Gastrocnemius medialis (tissue), 4 donors: Measurements from ENCODE around the gene UGT1A10. TPM values are rescaled to one million over a fixed set of nuclear protein-coding genes. Genes with fewer than 3 reads are reported as not detected.
"Not testable (repeated sequence)": the region's sequence is repeated elsewhere in the genome, so short reads cannot be mapped to it uniquely, and the experiment has no call there.

Source experiments
- ATAC-seq, 2 donors: fragments of 150-250 bp; one replicate each; pipeline ENCODE4 v1.9.1; 2016
- DNase-seq, 2 donors: peaks; one replicate each; pipeline ENCODE4 v3.0.0-alpha.2; 2019
- H3K27ac ChIP-seq, 4 donors: fragments of 200-600 bp; sonication (generic); 1 replicate in 1 of 4; 2 replicates in 3 of 4; pipeline ENCODE4 v1.5.1; 2016 to 2018; ENCODE audit warnings: mild to moderate bottlenecking in 2 of 4, moderate library complexity in 1 of 4
- H3K27me3 ChIP-seq, 3 donors: fragments of 200-600 bp; sonication (generic) in 2 of 3; 1 replicate in 1 of 3; 2 replicates in 2 of 3; pipeline versions ENCODE4 v1.5.1 to v1.6.0; 2016 to 2019; ENCODE audit warnings: mild to moderate bottlenecking in 1 of 3, moderate library complexity in 1 of 3
- H3K36me3 ChIP-seq, 2 donors: fragments of 200-600 bp; sonication (generic) in 1 of 2; one replicate each; pipeline ENCODE4 v1.5.1; 2017 to 2018
- H3K4me1 ChIP-seq, 2 donors: fragments of 200-600 bp; sonication (generic) in 1 of 2; one replicate each; pipeline ENCODE4 v1.5.1; 2016 to 2017; ENCODE audit warnings: mild to moderate bottlenecking in 2 of 2
- H3K4me3 ChIP-seq, 4 donors: fragments of 200-600 bp; sonication (generic) in 3 of 4; 1 replicate in 1 of 4; 2 replicates in 3 of 4; pipeline ENCODE4 v1.5.1; 2016 to 2019; ENCODE audit warnings: mild to moderate bottlenecking in 2 of 4
- H3K9me3 ChIP-seq, 3 donors: fragments of 200-600 bp; sonication (generic) in 2 of 3; 1 replicate in 1 of 3; 2 replicates in 2 of 3; pipeline ENCODE4 v1.5.1; 2016 to 2019
- POLR2A ChIP-seq, 2 donors: fragments of 450-650 bp; IDR thresholded peaks; one replicate each; pipeline ENCODE4 v1.6.1; 2017; ENCODE audit warnings: antibody characterized with exemption in 2 of 2, mild to moderate bottlenecking in 2 of 2, moderate library complexity in 2 of 2
- in situ Hi-C, 4 donors: fragments of 200-750 bp; cut with MboI; loops; one replicate each; pipeline versions ENCODE4 v1.15.0 to v1.8.0; 2017; ENCODE audit warnings: low sequenced_read_pairs in 4 of 4
- intact Hi-C: fragments of 100-400 bp; cut with DNase I; formaldehyde crosslinking; loops from one replicate; pipeline ENCODE4 v1.15.1; 2023; ENCODE audit warnings: low total_unique reads
- total RNA-seq, 4 donors: library from RNA; depleted of rRNA; stranded (reverse); fragments of >200 nt; gene quantifications; one replicate each; pipeline versions ENCODE4 v1.1.0 to v1.2.3, GENCODE V29; 2016
- TF ChIP-seq, protein P1 (sequence below), 5 experiments: fragments of 450-650 bp in 3 of 5; fragments of 200-600 bp in 2 of 5; sonication (generic) in 2 of 5; IDR thresholded peaks in 4 of 5; conservative IDR thresholded peaks in 1 of 5; 1 replicate in 4 of 5; 2 replicates in 1 of 5; pipeline ENCODE4 v1.5.1; 2016 to 2019; ENCODE audit warnings: antibody characterized with exemption in 5 of 5, mild to moderate bottlenecking in 3 of 5, moderate library complexity in 3 of 5

The UGT1A10 gene
- total RNA-seq, 4 donors from 2014 or later, result 0.12 TPM; not detected in 3

GRCh38 chr2:233699424-233700027 is 63.3 kb downstream of the UGT1A10 start:
- no peak overlapping the region for H3K27ac ChIP-seq
- TF ChIP-seq, protein P1, sequence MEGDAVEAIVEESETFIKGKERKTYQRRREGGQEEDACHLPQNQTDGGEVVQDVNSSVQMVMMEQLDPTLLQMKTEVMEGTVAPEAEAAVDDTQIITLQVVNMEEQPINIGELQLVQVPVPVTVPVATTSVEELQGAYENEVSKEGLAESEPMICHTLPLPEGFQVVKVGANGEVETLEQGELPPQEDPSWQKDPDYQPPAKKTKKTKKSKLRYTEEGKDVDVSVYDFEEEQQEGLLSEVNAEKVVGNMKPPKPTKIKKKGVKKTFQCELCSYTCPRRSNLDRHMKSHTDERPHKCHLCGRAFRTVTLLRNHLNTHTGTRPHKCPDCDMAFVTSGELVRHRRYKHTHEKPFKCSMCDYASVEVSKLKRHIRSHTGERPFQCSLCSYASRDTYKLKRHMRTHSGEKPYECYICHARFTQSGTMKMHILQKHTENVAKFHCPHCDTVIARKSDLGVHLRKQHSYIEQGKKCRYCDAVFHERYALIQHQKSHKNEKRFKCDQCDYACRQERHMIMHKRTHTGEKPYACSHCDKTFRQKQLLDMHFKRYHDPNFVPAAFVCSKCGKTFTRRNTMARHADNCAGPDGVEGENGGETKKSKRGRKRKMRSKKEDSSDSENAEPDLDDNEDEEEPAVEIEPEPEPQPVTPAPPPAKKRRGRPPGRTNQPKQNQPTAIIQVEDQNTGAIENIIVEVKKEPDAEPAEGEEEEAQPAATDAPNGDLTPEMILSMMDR (IDR thresholded peaks at IDR 0.05 in 4 of 5, conservative IDR thresholded peaks at IDR 0.05 in 1 of 5), result no peak
- no peak for TF ChIP-seq POLR2A (IDR thresholded peaks at IDR 0.05)
- in situ Hi-C loops (no loop called here), intact Hi-C loops (no loop called here)
- H3K36me3 ChIP-seq, result no peaks in the 10 kb centered on the region
- no peaks in the 10 kb centered on the region for H3K4me1 ChIP-seq
- H3K27me3 ChIP-seq, result no peaks in the 10 kb centered on the region
- ATAC-seq (no peak), DNase-seq (no peak)
- no peak overlapping the region for H3K4me3 ChIP-seq
- no peaks in the 10 kb centered on the region for H3K9me3 ChIP-seq

DNA sequence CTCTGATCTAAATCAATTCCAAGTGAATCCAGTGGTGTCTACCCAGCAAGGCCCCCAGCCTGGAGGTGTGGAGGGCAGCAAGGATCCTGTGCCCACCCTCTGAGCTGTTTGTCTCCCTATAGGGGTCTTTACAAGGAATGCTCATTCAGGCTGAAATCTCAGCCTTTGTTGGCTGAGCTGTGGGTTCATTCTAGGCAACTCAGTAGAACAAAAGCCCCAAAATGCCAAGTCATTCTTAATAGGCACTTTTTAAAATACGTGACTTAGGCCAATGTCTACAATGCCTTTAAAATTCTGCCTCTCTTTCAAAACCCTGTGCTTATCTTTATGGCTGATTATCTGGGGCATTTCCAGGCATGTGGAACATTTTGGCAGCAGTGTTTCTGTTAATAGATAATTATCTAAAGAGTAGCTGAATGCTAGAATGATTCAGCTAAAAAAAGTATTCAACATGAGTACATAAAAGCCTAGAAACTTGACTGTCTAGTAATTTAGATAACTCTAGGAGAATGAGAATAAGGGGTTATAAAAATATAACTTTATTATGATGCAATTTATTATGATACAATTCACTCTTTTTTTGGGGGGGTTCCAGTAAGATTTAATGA is 63.9 kb downstream of the UGT1A10 start:
- Histone ChIP-seq H3K4me1 (no peaks in the 10 kb centered on the region), H3K27ac (no peak overlapping the region), H3K27me3 (no peaks in the 10 kb centered on the region), H3K4me3 (no peak overlapping the region), H3K36me3 (no peaks in the 10 kb centered on the region), H3K9me3 (no peaks in the 10 kb centered on the region)
- ATAC-seq (no peak), DNase-seq (no peak)
- TF ChIP-seq POLR2A (IDR thresholded peaks at IDR 0.05), result no peak
- TF ChIP-seq, protein P1 (IDR thresholded peaks at IDR 0.05 in 4 of 5, conservative IDR thresholded peaks at IDR 0.05 in 1 of 5), result no peak
- in situ Hi-C loops, result no loop called here
- intact Hi-C loops, result no loop called here

DNA sequence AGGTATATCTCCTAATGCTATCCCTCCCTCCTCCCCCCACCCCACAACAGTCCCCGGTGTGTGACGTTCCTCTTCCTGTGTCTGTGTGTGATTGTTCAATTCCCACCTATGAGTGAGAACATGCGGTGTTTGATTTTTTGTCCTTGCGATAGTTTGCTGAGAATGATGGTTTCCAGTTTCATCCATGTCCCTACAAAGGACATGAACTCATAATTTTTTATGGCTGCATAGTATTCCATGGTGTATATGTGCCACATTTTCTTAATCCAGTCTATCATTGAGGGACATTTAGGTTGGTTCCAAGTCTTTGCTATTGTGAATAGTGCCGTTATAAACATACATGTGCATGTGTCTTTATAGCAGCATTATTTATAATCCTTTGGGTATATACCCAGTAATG is 64.6 kb downstream of the UGT1A10 start:
- H3K9me3 ChIP-seq, in situ Hi-C loops, H3K27ac ChIP-seq, intact Hi-C loops, DNase-seq, H3K36me3 ChIP-seq, H3K4me1 ChIP-seq, H3K27me3 ChIP-seq, H3K4me3 ChIP-seq, ATAC-seq: not testable (repeated sequence)

- DNase-seq (no peak), ATAC-seq (no peak)
- no peaks in the 10 kb centered on the region for H3K36me3 ChIP-seq
- H3K4me1 ChIP-seq, result no peaks in the 10 kb centered on the region
- no peak overlapping the region for H3K4me3 ChIP-seq
- in situ Hi-C loops (no loop called here), intact Hi-C loops (no loop called here)
- TF ChIP-seq POLR2A (IDR thresholded peaks at IDR 0.05), result no peak
- TF ChIP-seq, protein P1 (IDR thresholded peaks at IDR 0.05 in 4 of 5, conservative IDR thresholded peaks at IDR 0.05 in 1 of 5), result no peak
- H3K27ac ChIP-seq, result no peak overlapping the region
- no peaks in the 10 kb centered on the region for H3K27me3 ChIP-seq
- H3K9me3 ChIP-seq, result no peaks in the 10 kb centered on the region
These were observed 66.0 kb downstream of the UGT1A10 start for GRCh38 chr2:233702238-233702637.

- no peak overlapping the region for H3K4me3 ChIP-seq
- DNase-seq (peak in 1 of 2 donors; percentile 16), ATAC-seq (no peak)
- intact Hi-C loops (no loop called here), in situ Hi-C loops (no loop called here)
- no peak for TF ChIP-seq POLR2A (IDR thresholded peaks at IDR 0.05)
- TF ChIP-seq, protein P1 (IDR thresholded peaks at IDR 0.05 in 4 of 5, conservative IDR thresholded peaks at IDR 0.05 in 1 of 5), result no peak
- no peaks in the 10 kb centered on the region for H3K9me3 ChIP-seq
- H3K27ac ChIP-seq, result no peak overlapping the region
- H3K27me3 ChIP-seq, result no peaks in the 10 kb centered on the region
- no peaks in the 10 kb centered on the region for H3K4me1 ChIP-seq
- no peaks in the 10 kb centered on the region for H3K36me3 ChIP-seq
These were observed 69.8 kb downstream of the UGT1A10 start for GRCh38 chr2:233705911-233706506.
